ENCODE data around the gene MXD3. TPM values are rescaled to one million over a fixed set of nuclear protein-coding genes. Genes with fewer than 3 reads are reported as not detected.
A peak's percentile ranks its signal among the peaks of the same experiment; 100 is the strongest.

Gene MXD3
- total and polyA plus RNA-seq, 2 donors from 2014 or later: 4.9 to 6.6 TPM

GRCh38 chr5:177334781-177335700 is 23.3 kb upstream of the MXD3 start:
- peaks cover 0 to 66% (median 35%) of the 10 kb centered on the region in 3 donors for H3K36me3 ChIP-seq (ENCODE audit: control insufficient read depth in 2 of 3, insufficient read depth in 3 of 3, low read length in 3 of 3)
- no peaks in the 10 kb centered on the region for H3K27me3 ChIP-seq (ENCODE audit: control insufficient read depth, insufficient read depth, low read length)
- no peak for FAIRE-seq
- H3K27ac ChIP-seq (ENCODE audit: low read depth in 2 of 2, low read length in 2 of 2): no peak overlapping the region
- no peaks in the 10 kb centered on the region for H3K9me3 ChIP-seq (ENCODE audit: control insufficient read depth in 2 of 3, insufficient read depth in 1 of 3, low read length in 3 of 3)
- intact Hi-C loops (cut with DNase I): no loop called here
- H3K4me3 ChIP-seq (ENCODE audit: low read length in 3 of 3): no peak overlapping the region
- no peak for TF ChIP-seq CTCF (IDR thresholded peaks at IDR 0.05; ENCODE audit: borderline replicate concordance, extremely low read depth, insufficient read depth)
- H3K9ac ChIP-seq (ENCODE audit: low read length in 3 of 3): no peak overlapping the region
- peaks cover 0 to 3% (median 0%) of the 10 kb centered on the region in 3 donors for H3K4me1 ChIP-seq (ENCODE audit: control insufficient read depth in 2 of 3, insufficient read depth in 2 of 3, low read depth in 1 of 3, low read length in 3 of 3)
- DNase-seq: peak in 1 of 5 donors; percentile 38

- intact Hi-C loops (cut with DNase I): no loop called here
- Histone ChIP-seq H3K36me3 (ENCODE audit: control insufficient read depth in 2 of 3, insufficient read depth in 3 of 3, low read length in 3 of 3) (peaks cover 0 to 63% (median 33%) of the 10 kb centered on the region in 3 donors), H3K27me3 (ENCODE audit: control insufficient read depth, insufficient read depth, low read length) (no peaks in the 10 kb centered on the region), H3K4me3 (ENCODE audit: low read length in 3 of 3) (no peak overlapping the region), H3K4me1 (ENCODE audit: control insufficient read depth in 2 of 3, insufficient read depth in 2 of 3, low read depth in 1 of 3, low read length in 3 of 3) (peaks cover 0 to 3% (median 0%) of the 10 kb centered on the region in 3 donors), H3K27ac (ENCODE audit: low read depth in 2 of 2, low read length in 2 of 2) (no peak overlapping the region), H3K9ac (ENCODE audit: low read length in 3 of 3) (no peak overlapping the region), H3K9me3 (ENCODE audit: control insufficient read depth in 2 of 3, insufficient read depth in 1 of 3, low read length in 3 of 3) (no peaks in the 10 kb centered on the region)
- peak in 1 of 5 donors; percentile 66 for DNase-seq
- no peak for TF ChIP-seq CTCF (IDR thresholded peaks at IDR 0.05; ENCODE audit: borderline replicate concordance, extremely low read depth, insufficient read depth)
- FAIRE-seq: no peak
Observed at GRCh38 chr5:177334155-177334551, 22.5 kb upstream of the MXD3 start.

GRCh38 chr5:177333420-177334154 is 21.9 kb upstream of the MXD3 start:
- Histone ChIP-seq H3K27ac (ENCODE audit: low read depth in 2 of 2, low read length in 2 of 2) (no peak overlapping the region), H3K36me3 (ENCODE audit: control insufficient read depth in 2 of 3, insufficient read depth in 3 of 3, low read length in 3 of 3) (peaks cover 0 to 60% (median 33%) of the 10 kb centered on the region in 3 donors), H3K4me1 (ENCODE audit: control insufficient read depth in 2 of 3, insufficient read depth in 2 of 3, low read depth in 1 of 3, low read length in 3 of 3) (peaks cover 0 to 3% (median 0%) of the 10 kb centered on the region in 3 donors), H3K4me3 (ENCODE audit: low read length in 3 of 3) (no peak overlapping the region), H3K9ac (ENCODE audit: low read length in 3 of 3) (no peak overlapping the region), H3K27me3 (ENCODE audit: control insufficient read depth, insufficient read depth, low read length) (no peaks in the 10 kb centered on the region), H3K9me3 (ENCODE audit: control insufficient read depth in 2 of 3, insufficient read depth in 1 of 3, low read length in 3 of 3) (no peaks in the 10 kb centered on the region)
- DNase-seq: peak in 1 of 5 donors; percentile 31
- no peak for FAIRE-seq
- intact Hi-C loops (cut with DNase I): no loop called here
- TF ChIP-seq CTCF (IDR thresholded peaks at IDR 0.05; ENCODE audit: borderline replicate concordance, extremely low read depth, insufficient read depth): no peak
